ENCODE results near the gene GIMAP6. TPM values are rescaled to one million over a fixed set of nuclear protein-coding genes. Genes with fewer than 3 reads are reported as not detected.

GIMAP6 gene
- total RNA-seq, 1 experiment from 2014 or later = 0.13 TPM

DNA sequence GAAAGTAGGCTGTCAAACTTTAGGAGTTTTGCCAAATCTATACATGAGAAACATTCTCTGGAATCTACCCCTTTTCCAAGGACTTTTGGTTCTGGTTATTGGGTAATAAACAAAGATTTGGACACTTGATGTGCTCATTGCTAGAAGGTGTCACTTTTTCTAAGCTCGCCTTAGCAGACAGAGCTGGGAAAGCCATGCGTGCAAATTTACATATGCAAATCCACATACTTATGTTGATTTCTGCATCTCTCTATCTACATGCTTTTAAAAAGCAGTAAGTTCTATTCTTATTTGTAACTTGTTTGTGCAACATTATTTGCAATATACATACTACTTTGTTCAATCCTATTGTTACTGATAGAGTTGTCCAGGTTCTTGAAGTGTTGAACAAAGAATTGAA, 22.5 kb upstream of the GIMAP6 start (continued):
- no peak for TF ChIP-seq FOXK1 (CRISPR knock-in tag; IDR thresholded peaks at IDR 0.05)
- TF ChIP-seq ZNF219 (CRISPR knock-in tag; IDR thresholded peaks at IDR 0.05; ENCODE audit: borderline replicate concordance) = no peak
- TF ChIP-seq, protein P1, sequence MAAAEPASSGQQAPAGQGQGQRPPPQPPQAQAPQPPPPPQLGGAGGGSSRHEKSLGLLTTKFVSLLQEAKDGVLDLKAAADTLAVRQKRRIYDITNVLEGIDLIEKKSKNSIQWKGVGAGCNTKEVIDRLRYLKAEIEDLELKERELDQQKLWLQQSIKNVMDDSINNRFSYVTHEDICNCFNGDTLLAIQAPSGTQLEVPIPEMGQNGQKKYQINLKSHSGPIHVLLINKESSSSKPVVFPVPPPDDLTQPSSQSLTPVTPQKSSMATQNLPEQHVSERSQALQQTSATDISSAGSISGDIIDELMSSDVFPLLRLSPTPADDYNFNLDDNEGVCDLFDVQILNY (CRISPR knock-in tag; IDR thresholded peaks at IDR 0.05) = no peak
- no peak for TF ChIP-seq CREM (CRISPR knock-in tag; IDR thresholded peaks at IDR 0.05)
- no peak for TF ChIP-seq NR2C2 (CRISPR knock-in tag; IDR thresholded peaks at IDR 0.05)

DNA sequence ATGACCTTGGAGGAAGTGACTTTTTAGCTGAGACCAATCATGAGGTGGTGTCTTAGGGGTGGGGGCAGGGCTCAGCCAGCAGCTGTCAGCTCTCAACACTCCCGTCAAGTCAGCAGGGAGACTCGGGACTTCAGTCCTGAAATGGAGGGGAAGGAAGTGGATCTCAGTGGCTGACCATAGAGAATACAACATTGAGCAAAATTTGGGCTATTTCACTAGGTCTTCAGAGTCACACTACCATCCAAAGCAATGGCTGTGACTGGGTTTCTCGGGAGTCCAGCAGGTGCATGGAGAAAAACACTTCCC, 16.8 kb upstream of the GIMAP6 start:
- peaks cover 2% of the 10 kb centered on the region for H3K36me3 Mint-ChIP-seq
- DNase-seq (ENCODE audit: low spot score) (no peak), ATAC-seq (no peak)
- no peak overlapping the region for H3K4me3 Mint-ChIP-seq
- CTCF ChIA-PET = no interaction called here
- peaks cover 12% of the 10 kb centered on the region for H3K27me3 Mint-ChIP-seq (ENCODE audit: low read depth)
- H3K27ac Mint-ChIP-seq = no peak overlapping the region
- peaks cover 35% of the 10 kb centered on the region for H3K9me3 Mint-ChIP-seq
- no peaks in the 10 kb centered on the region for H3K4me1 Mint-ChIP-seq
- POLR2A ChIA-PET = no interaction called here
- no peak for TF ChIP-seq ESRRA (CRISPR knock-in tag; IDR thresholded peaks at IDR 0.05; ENCODE audit: borderline replicate concordance)

DNA sequence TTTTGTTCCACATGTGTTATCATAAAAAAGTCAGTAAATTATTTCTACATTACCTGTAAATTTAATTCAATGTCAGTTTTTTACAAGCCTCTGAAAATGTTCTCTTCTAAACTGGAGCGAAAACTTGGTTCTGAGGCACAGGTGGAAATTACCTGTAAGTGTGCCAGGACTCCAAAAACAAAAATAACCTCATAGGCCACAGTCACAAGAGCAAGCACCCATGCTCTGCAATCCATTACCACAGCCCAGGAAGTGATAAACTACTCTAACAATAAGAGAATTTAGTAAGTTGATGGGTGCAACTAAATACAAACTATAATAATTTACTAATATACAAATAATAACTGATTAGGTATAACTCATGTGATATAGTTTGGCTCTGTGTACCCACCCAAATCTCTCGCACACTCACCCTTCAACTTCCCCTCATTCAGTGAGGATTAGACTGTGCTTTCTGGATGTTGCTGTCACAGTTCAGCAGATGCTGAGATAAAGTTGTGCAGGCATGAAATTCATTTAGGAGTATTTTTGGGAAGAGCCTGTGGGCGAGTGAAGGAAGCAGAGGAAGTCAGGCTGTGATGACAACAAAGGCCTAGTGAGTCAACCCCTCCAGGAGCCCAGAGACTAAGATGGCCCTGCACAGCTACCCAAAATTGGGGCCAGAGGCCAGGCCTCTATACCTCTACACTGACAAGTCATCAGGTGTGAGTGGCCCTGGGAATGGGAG, 16.3 kb upstream of the GIMAP6 start:
- ATAC-seq (no peak), DNase-seq (ENCODE audit: low spot score) (no peak)
- Mint-ChIP-seq H3K9me3 (peaks cover 40% of the 10 kb centered on the region), H3K4me3 (no peak overlapping the region), H3K27me3 (ENCODE audit: low read depth) (peaks cover 13% of the 10 kb centered on the region), H3K4me1 (no peaks in the 10 kb centered on the region), H3K36me3 (peaks cover 2% of the 10 kb centered on the region), H3K27ac (no peak overlapping the region)
- TF ChIP-seq ETV6 (CRISPR knock-in tag; IDR thresholded peaks at IDR 0.05) (no peak), RELA (CRISPR knock-in tag; IDR thresholded peaks at IDR 0.05; ENCODE audit: borderline replicate concordance) (no peak), ZNF416 (CRISPR knock-in tag; IDR thresholded peaks at IDR 0.05) (no peak), TP53 (CRISPR knock-in tag; IDR thresholded peaks at IDR 0.05) (no peak), GRHL2 (CRISPR knock-in tag; IDR thresholded peaks at IDR 0.05; ENCODE audit: insufficient replicate concordance, severe bottlenecking) (no peak), RORB (CRISPR knock-in tag; IDR thresholded peaks at IDR 0.05) (no peak), SP1 (CRISPR knock-in tag; conservative IDR thresholded peaks at IDR 0.05) (no peak)
- POLR2A ChIA-PET = no interaction called here
- CTCF ChIA-PET = no interaction called here

DNA sequence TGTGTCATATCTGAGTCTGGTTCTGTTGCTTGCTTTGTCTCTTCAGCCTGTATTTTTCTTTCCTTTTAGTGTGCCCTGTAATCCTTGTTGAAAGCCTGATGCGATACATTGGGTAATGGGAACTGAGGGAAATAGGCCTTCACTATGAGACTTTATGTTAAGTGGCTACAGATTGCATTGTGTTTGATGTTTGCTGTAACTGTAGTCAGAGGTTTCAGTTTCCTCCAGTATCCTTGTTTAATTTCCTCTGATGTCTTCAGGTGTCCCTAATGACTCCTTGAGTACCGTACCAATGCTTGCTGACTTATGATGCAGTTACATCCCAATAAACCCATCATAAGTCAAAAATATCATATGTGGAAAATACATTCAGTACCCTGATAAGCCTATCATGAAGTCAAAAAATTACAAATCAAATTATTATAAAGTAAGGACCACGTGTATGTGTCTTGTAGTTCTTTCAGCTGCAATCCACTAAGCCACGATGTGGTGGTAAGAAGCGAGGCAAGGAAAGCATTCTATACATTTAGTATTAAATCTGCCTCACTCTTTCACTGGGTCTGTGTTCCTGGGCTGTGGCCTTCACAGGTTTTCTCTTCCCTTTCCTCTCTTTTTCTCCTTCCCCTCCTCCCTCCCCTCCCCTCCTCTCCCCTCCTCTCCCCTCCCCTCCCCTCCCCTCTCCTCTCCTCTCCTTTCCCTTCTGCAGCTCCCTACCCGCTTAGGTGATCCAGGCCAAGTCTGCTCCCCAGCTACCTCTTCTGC, 13.3 kb upstream of the GIMAP6 start:
- Mint-ChIP-seq H3K9me3 (peaks cover 20% of the 10 kb centered on the region), H3K4me3 (no peak overlapping the region), H3K36me3 (no peaks in the 10 kb centered on the region; the same call in 1 of the 2 replicates), H3K27me3 (ENCODE audit: low read depth) (peaks cover 14% of the 10 kb centered on the region), H3K4me1 (no peaks in the 10 kb centered on the region), H3K27ac (no peak overlapping the region)
- POLR2A ChIA-PET = no interaction called here
- no peak for DNase-seq (ENCODE audit: low spot score)
- no peak for ATAC-seq
- TF ChIP-seq MYBL2 (CRISPR knock-in tag; IDR thresholded peaks at IDR 0.05) = no peak
- TF ChIP-seq, protein P2, sequence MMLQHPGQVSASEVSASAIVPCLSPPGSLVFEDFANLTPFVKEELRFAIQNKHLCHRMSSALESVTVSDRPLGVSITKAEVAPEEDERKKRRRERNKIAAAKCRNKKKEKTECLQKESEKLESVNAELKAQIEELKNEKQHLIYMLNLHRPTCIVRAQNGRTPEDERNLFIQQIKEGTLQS (CRISPR knock-in tag; conservative IDR thresholded peaks at IDR 0.05) = no peak
- TF ChIP-seq, protein P3, sequence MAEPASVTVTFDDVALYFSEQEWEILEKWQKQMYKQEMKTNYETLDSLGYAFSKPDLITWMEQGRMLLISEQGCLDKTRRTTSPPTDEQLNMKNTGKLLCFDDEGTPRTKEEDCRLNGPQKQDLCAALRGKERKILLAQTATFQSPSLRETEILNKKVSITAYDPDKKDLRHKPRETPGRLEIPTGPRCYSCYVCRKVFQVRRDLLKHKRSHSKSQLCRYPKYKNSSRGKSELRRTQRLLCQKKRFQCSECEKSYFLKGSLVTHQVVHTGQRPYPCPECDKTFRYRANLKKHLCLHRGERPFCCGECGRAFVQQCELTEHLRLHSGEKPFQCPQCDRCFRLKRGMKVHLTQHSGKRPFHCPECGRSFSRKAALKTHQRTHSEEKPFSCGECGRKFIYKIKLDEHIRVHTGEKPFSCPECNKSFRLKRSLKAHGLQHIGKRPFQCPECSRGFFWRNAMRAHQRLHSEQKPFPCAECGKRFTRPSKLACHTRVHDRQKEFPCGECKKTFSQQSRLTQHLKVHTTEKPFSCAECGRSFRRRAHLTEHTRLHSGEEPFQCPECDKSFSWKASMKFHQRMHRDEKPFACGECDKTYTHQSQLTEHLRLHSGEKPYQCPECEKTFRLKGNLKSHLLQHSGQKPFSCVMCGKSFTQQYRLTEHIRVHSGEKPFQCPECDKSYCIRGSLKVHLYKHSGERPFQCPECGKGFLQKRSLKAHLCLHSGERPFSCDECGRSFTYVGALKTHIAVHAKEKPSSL (CRISPR knock-in tag; conservative IDR thresholded peaks at IDR 0.05) = no peak
- CTCF ChIA-PET = no interaction called here
